Measurements from ENCODE around the gene RS1.

The RS1 gene

DNA sequence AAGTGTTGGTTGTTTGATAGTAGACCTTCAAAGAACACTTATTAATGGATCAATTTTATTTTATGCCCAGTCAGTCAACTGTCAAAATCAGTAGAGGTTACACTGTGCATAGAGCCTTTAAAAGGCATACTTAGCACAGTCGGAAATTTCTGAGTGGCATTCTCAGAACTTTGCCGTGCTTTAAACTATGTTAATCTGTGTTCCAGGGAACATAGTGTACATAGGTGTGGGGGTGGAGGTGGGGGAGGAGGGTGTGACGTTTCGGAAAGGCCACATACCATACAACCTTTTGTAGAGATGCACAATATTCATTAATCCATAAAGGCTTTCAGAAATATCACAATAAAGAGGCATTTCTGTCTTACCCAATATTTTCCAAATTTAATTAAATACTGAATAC is 75.8 kb downstream of the RS1 start:
- Histone ChIP-seq H3K36me3 (replicated peaks) (no peaks in the 10 kb centered on the region), H3K4me3 (ENCODE audit: low read depth, low read length) (no peak overlapping the region), H3K27ac (no peak overlapping the region), H3K27me3 (replicated peaks) (no peaks in the 10 kb centered on the region)
- TF ChIP-seq, protein P1, sequence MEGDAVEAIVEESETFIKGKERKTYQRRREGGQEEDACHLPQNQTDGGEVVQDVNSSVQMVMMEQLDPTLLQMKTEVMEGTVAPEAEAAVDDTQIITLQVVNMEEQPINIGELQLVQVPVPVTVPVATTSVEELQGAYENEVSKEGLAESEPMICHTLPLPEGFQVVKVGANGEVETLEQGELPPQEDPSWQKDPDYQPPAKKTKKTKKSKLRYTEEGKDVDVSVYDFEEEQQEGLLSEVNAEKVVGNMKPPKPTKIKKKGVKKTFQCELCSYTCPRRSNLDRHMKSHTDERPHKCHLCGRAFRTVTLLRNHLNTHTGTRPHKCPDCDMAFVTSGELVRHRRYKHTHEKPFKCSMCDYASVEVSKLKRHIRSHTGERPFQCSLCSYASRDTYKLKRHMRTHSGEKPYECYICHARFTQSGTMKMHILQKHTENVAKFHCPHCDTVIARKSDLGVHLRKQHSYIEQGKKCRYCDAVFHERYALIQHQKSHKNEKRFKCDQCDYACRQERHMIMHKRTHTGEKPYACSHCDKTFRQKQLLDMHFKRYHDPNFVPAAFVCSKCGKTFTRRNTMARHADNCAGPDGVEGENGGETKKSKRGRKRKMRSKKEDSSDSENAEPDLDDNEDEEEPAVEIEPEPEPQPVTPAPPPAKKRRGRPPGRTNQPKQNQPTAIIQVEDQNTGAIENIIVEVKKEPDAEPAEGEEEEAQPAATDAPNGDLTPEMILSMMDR (IDR thresholded peaks at IDR 0.05; ENCODE audit: low read depth, low read length, missing control alignments): no peak
- DNase-seq: no peak
- in situ Hi-C loops (cut with HindIII; ENCODE audit: low pct_ligation_motif_present, low sequenced_read_pairs): no loop called here

DNA sequence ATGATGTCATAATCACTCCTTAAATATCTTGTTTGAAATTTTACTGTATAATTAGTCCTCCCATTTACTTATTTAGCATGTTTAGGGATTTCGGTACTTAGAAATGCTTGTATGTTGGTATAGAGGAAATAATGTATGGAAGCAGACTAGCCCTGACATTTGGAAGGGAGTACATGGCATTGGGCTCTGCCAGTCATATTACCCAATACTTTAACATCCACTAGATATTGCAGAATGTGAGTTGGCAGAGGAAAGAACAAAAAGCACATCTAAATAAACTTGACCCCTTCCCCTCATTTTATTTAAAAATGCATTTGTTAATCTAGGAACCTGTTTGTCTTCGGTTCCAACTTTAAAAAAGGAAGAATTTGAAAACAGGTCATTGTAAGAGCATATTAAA is 77.8 kb downstream of the RS1 start:
- Histone ChIP-seq H3K27me3 (replicated peaks) (no peaks in the 10 kb centered on the region), H3K4me3 (ENCODE audit: low read depth, low read length) (no peak overlapping the region), H3K36me3 (replicated peaks) (no peaks in the 10 kb centered on the region), H3K27ac (no peak overlapping the region)
- in situ Hi-C loops (cut with HindIII; ENCODE audit: low pct_ligation_motif_present, low sequenced_read_pairs): no loop called here
- TF ChIP-seq, protein P1 (IDR thresholded peaks at IDR 0.05; ENCODE audit: low read depth, low read length, missing control alignments): no peak
- no peak for DNase-seq

DNA sequence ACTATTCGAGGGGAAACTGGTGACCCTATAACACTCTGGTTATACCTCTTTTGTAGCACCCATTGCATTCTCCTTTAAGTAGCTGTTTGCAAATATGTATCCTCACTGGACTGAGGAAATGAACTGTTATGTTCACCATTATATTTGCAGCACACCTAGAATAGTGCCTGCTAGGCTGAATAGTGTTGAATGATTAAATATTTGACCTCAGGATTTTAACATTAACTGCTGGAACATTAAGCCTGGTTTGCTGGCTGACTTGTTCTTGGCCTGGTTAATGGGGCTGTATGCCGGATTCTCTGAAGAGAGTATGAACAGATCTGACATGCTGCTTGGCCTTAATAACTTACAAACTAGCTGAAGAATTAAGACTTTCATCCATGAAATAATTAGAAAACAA is 80.1 kb downstream of the RS1 start:
- no peak for DNase-seq
- H3K4me3 ChIP-seq (ENCODE audit: low read depth, low read length): no peak overlapping the region
- in situ Hi-C loops (cut with HindIII; ENCODE audit: low pct_ligation_motif_present, low sequenced_read_pairs): no loop called here

More for the DNA sequence above, 80.1 kb downstream of the RS1 start:
- TF ChIP-seq, protein P1 (IDR thresholded peaks at IDR 0.05; ENCODE audit: low read depth, low read length, missing control alignments): no peak
- Histone ChIP-seq H3K36me3 (replicated peaks) (no peaks in the 10 kb centered on the region), H3K27ac (no peak overlapping the region), H3K27me3 (replicated peaks) (no peaks in the 10 kb centered on the region)

Data from brain microvascular endothelial cell (primary cell).